Brain microvascular endothelial cell (primary cell): ENCODE results near the gene RCAN1.

Experiments
- DNase-seq: peaks from one replicate; pipeline ENCODE4 v3.0.0-alpha.2; 2020
- H3K27ac ChIP-seq: fragments of 250-450 bp; sonication (Bioruptor Pico); 2 replicates; pipeline ENCODE4 v1.5.1; 2020; ENCODE audit warnings: mild to moderate bottlenecking, moderate library complexity
- H3K27me3 ChIP-seq: fragments of 250-450 bp; sonication (Bioruptor Pico); replicated peaks from 2 replicates; pipeline ENCODE4 v1.5.1; 2020; ENCODE audit warnings: mild to moderate bottlenecking
- H3K36me3 ChIP-seq: fragments of 250-450 bp; sonication (Bioruptor Pico); replicated peaks from 2 replicates; pipeline ENCODE4 v1.5.1; 2020; ENCODE audit warnings: mild to moderate bottlenecking
- H3K4me3 ChIP-seq: 2 replicates; pipeline ENCODE4 v1.5.1; 2011; ENCODE audit warnings: low read depth, mild to moderate bottlenecking, control low read depth, low read length, moderate library complexity
- in situ Hi-C: cut with HindIII; loops from 2 replicates; pipeline ENCODE4 v1.10.0; 2017; ENCODE audit warnings: low sequenced_read_pairs, low pct_ligation_motif_present
- TF ChIP-seq, protein P1 (sequence below): IDR thresholded peaks from 2 replicates; pipeline ENCODE4 v1.5.1; 2011; ENCODE audit warnings: low read depth, mild to moderate bottlenecking, moderate library complexity, low read length, control low read depth, inconsistent platforms; ENCODE audit errors: missing control alignments

RCAN1 gene

DNA sequence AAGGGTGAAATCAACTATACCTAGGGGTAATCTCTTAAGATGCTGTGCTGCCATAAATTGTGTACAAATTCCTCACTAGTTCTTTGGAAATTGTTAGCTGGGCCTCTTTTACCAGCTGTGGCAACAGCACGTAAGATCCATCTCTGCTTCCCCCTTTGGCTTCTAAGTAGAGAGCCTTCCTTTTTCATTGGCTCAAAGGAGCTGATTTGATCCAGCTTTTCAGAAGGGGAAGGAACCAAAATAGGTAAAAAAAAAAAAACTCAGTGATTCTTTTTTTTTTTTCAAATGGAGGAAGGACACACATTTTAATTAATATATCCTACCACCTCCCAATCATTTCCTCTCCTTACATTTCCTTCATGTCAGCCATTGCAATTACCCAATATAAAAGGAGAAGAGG, 4.0 kb upstream of the RCAN1 start:
- Histone ChIP-seq H3K36me3 (no peaks in the 10 kb centered on the region), H3K27me3 (peaks cover 6% of the 10 kb centered on the region), H3K27ac (no peak overlapping the region), H3K4me3 (no peak overlapping the region)
- in situ Hi-C loops: no loop called here
- TF ChIP-seq, protein P1, sequence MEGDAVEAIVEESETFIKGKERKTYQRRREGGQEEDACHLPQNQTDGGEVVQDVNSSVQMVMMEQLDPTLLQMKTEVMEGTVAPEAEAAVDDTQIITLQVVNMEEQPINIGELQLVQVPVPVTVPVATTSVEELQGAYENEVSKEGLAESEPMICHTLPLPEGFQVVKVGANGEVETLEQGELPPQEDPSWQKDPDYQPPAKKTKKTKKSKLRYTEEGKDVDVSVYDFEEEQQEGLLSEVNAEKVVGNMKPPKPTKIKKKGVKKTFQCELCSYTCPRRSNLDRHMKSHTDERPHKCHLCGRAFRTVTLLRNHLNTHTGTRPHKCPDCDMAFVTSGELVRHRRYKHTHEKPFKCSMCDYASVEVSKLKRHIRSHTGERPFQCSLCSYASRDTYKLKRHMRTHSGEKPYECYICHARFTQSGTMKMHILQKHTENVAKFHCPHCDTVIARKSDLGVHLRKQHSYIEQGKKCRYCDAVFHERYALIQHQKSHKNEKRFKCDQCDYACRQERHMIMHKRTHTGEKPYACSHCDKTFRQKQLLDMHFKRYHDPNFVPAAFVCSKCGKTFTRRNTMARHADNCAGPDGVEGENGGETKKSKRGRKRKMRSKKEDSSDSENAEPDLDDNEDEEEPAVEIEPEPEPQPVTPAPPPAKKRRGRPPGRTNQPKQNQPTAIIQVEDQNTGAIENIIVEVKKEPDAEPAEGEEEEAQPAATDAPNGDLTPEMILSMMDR: no peak
- DNase-seq: no peak

DNA sequence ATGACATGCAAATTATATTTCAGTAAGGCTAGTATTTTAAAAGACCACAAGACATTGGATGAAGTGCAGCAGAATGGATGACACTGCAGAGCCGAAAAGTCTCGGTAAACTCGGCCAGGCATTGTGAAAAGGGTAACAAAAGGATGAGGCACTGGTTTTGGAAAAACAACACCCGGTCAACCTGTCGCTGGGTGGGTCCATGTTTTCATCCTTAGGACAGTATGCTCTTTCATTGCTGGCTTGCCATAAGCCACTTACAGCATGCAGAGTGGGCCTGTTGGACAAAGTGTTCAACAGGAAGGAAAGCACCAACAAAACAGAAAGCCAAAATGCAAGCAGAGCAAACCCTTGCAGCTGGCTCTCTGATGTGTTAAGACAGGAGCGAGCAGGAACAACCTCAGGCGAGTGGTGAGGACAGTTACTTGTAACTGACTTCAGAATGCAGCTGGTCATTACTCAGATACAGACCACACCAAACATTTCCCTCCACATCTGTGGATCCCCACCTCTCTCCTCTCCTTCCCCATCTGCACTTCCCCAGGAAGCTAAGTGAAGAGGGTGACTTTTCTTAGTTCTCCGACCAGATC, 2.9 kb upstream of the RCAN1 start:
- Histone ChIP-seq H3K27ac (no peak overlapping the region), H3K4me3 (no peak overlapping the region), H3K27me3 (peaks cover 6% of the 10 kb centered on the region), H3K36me3 (no peaks in the 10 kb centered on the region)
- in situ Hi-C loops: no loop called here
- TF ChIP-seq, protein P1: no peak
- no peak for DNase-seq

DNA sequence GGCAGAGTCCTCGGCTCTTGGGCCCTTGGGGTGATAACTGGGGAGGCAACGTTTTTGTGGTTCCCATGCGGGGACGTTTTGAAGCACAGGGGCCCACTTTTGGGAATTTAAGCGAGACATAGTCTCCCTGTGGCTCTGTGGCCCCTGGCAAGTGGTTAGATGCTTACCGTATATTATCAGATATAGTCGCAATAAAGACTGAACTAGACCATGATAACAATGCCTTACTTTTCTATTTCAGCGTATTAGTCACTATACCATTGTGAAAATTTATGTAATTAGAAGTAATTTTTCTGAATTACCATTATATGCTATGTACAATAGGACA, 538 bp upstream of the RCAN1 start:
- H3K4me3 ChIP-seq: peak overlapping the region; percentile 67
- no peaks in the 10 kb centered on the region for H3K36me3 ChIP-seq
- peaks cover 3% of the 10 kb centered on the region for H3K27me3 ChIP-seq
- in situ Hi-C loops: no loop called here
- DNase-seq: no peak
- TF ChIP-seq, protein P1: no peak
- no peak overlapping the region for H3K27ac ChIP-seq

DNA sequence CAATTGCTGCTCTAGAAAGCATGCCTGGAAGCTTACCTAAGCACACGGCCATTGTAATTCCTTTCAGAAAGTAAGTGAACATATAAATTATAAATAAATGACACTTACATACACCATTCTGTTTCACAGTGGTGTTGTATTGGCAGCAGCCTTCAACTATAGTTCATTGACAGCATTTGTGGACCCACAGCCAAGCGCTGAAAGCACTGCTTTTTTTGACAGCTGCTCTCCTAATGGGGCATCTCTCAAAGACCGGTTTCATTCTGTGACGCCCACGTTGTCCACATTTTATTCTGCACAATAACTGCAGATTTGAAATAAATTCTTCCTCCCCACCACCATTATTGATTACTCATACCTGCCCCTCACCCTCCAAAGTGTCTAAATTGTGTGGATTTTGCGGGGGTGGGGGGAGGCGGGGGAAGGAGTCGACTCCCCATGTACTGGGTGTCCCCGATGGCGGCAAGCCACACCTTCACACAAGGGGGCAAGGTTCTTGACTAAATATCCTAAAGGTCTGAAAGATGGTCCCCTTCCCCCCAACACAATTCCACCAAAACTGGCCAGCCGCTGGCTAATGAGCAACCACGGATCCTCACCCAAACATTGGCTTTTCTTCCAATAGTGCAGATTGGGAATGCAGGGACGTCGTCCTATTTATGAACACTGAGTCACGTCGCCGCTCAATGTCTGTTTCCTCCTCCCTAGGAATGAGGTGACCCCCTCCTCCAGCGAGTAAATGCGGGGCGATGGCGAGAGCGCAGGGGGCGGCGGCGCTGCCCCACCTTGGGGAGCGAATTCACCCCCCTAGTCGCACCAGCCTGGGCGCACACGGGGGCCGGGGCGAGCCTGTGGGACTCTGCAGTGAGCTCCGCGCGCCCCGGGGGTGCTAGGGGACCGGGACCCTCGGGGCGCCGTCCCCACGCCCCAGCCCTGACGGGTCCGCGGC, 960 bp downstream of the RCAN1 start:
- Histone ChIP-seq H3K27me3 (no peaks in the 10 kb centered on the region), H3K36me3 (no peaks in the 10 kb centered on the region), H3K27ac (no peak overlapping the region), H3K4me3 (peak overlapping the region; percentile 67)
- in situ Hi-C loops: no loop called here
- TF ChIP-seq, protein P1: no peak
- DNase-seq: no peak

DNA sequence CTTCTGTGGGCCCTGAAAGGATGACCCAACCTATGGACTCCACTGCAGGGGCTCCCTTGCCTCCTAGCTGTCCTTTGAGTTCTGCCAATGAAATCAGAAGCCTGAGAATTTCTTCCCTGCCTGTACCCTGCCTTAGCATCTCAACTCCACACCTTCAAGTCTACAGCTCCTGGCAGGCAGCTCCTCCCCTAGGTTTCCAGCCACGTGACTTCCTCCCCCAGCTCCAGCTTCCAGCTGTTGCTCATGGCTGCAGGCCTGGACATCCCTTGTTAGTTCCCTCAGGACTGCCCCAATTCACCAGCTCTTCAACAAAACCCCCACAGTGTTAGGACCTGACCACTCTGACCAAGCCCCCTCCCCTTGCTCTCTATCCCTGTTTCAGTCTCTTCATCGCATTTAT, 2.4 kb downstream of the RCAN1 start:
- Histone ChIP-seq H3K4me3 (no peak overlapping the region), H3K36me3 (no peaks in the 10 kb centered on the region), H3K27ac (no peak overlapping the region), H3K27me3 (no peaks in the 10 kb centered on the region)
- TF ChIP-seq, protein P1: no peak
- DNase-seq: no peak
- in situ Hi-C loops: no loop called here

DNA sequence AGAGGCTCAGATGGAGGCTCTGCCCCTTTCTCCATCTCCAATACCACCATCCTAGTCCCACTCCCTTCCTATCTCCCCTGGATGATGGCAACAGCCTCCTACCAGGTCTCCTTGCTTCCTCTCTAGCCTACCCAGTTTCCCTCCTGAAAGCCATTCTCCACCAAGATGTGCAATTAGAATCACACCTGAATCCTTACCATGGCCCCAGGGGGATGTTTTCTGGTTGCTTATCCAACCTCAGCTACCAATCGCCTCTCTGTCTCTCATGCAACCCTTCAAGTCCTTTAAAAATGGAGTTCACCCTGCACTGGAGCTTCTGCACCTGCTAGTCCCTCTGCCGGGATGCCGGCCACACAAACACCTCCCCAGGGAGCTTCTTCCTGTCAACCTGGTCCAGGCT, 2.9 kb downstream of the RCAN1 start:
- in situ Hi-C loops: no loop called here
- Histone ChIP-seq H3K27me3 (no peaks in the 10 kb centered on the region), H3K27ac (no peak overlapping the region), H3K36me3 (no peaks in the 10 kb centered on the region), H3K4me3 (no peak overlapping the region)
- TF ChIP-seq, protein P1: no peak
- no peak for DNase-seq
